ENCODE measurements around the gene PHF8. TPM values are rescaled to one million over a fixed set of nuclear protein-coding genes. Genes with fewer than 3 reads are reported as not detected.

The PHF8 gene
- polyA plus RNA-seq, 3 donors, result 10.5 to 20.3 (median 11.9) TPM

GRCh38 chrX:54085666-54086065 lies 41.4 kb upstream of the PHF8 start:
- Histone ChIP-seq H4K20me1 (ENCODE audit: insufficient read depth, low read length) (no peaks in the 10 kb centered on the region), H3K9ac (ENCODE audit: insufficient read depth, low read length, poor library complexity, severe bottlenecking) (no peak overlapping the region), H3K4me3 (replicated peaks in 1 of 3; ENCODE audit: low read depth in 2 of 3, low read length in 3 of 3) (no peak overlapping the region), H3K4me2 (replicated peaks; ENCODE audit: extremely low read depth, low read length, poor library complexity, severe bottlenecking) (no peak overlapping the region), H3K79me2 (ENCODE audit: insufficient read depth, low read length) (no peaks in the 10 kb centered on the region), H3K27me3 (ENCODE audit: control insufficient read depth in 2 of 2, insufficient read depth in 2 of 2, low read length in 2 of 2) (no peaks in the 10 kb centered on the region), H3K9me3 (replicated peaks in 1 of 2; ENCODE audit: control insufficient read depth in 1 of 2, insufficient read depth in 1 of 2, low read length in 2 of 2) (no peaks in the 10 kb centered on the region), H3K4me1 (ENCODE audit: control insufficient read depth in 1 of 2, insufficient read depth in 2 of 2, low read length in 2 of 2) (no peaks in the 10 kb centered on the region), H2AFZ (ENCODE audit: insufficient read depth, low read depth, low read length, poor library complexity, severe bottlenecking) (no peak overlapping the region), H3K27ac (ENCODE audit: low read depth in 1 of 2, low read length in 2 of 2) (no peak overlapping the region), H3K36me3 (replicated peaks in 1 of 2; ENCODE audit: control insufficient read depth in 1 of 2, insufficient read depth in 2 of 2, low read length in 2 of 2) (no peaks in the 10 kb centered on the region)
- Mint-ChIP-seq H3K4me1 (no peaks in the 10 kb centered on the region), H3K27ac (no peak overlapping the region), H3K36me3 (peaks cover 10 to 11% of the 10 kb centered on the region in 2 donors), H3K4me3 (no peak overlapping the region), H3K9me3 (no peaks in the 10 kb centered on the region), H3K27me3 (ENCODE audit: low read depth in 3 of 3) (peaks cover 0 to 3% (median 0%) of the 10 kb centered on the region in 3 donors)
- WGBS (ENCODE audit: insufficient coverage), result no CpG with 5 or more reads among the region's 6 CpGs
- no peak for DNase-seq
- no peak for TF ChIP-seq CTCF (IDR thresholded peaks at IDR 0.05)
- intact Hi-C loops (cut with micrococcal nuclease), result no loop called here

GRCh38 chrX:54076903-54077302 lies 32.6 kb upstream of the PHF8 start:
- Mint-ChIP-seq H3K27ac (no peak overlapping the region), H3K27me3 (ENCODE audit: low read depth in 3 of 3) (peaks cover 0 to 3% (median 0%) of the 10 kb centered on the region in 3 donors), H3K4me3 (no peak overlapping the region), H3K9me3 (peaks cover 0 to 3% (median 0%) of the 10 kb centered on the region in 7 donors), H3K36me3 (peaks cover 4 to 5% of the 10 kb centered on the region in 2 donors), H3K4me1 (no peaks in the 10 kb centered on the region)
- Histone ChIP-seq H4K20me1 (ENCODE audit: insufficient read depth, low read length) (no peaks in the 10 kb centered on the region), H3K4me3 (replicated peaks in 1 of 3; ENCODE audit: low read depth in 2 of 3, low read length in 3 of 3) (no peak overlapping the region), H3K79me2 (ENCODE audit: insufficient read depth, low read length) (no peaks in the 10 kb centered on the region), H3K36me3 (replicated peaks in 1 of 2; ENCODE audit: control insufficient read depth in 1 of 2, insufficient read depth in 2 of 2, low read length in 2 of 2) (no peaks in the 10 kb centered on the region), H3K9ac (ENCODE audit: insufficient read depth, low read length, poor library complexity, severe bottlenecking) (no peak overlapping the region), H2AFZ (ENCODE audit: insufficient read depth, low read depth, low read length, poor library complexity, severe bottlenecking) (no peak overlapping the region), H3K27ac (ENCODE audit: low read depth in 1 of 2, low read length in 2 of 2) (no peak overlapping the region), H3K4me1 (ENCODE audit: control insufficient read depth in 1 of 2, insufficient read depth in 2 of 2, low read length in 2 of 2) (no peaks in the 10 kb centered on the region), H3K9me3 (replicated peaks in 1 of 2; ENCODE audit: control insufficient read depth in 1 of 2, insufficient read depth in 1 of 2, low read length in 2 of 2) (no peaks in the 10 kb centered on the region), H3K27me3 (ENCODE audit: control insufficient read depth in 2 of 2, insufficient read depth in 2 of 2, low read length in 2 of 2) (no peaks in the 10 kb centered on the region), H3K4me2 (replicated peaks; ENCODE audit: extremely low read depth, low read length, poor library complexity, severe bottlenecking) (no peak overlapping the region)
- WGBS (ENCODE audit: insufficient coverage), result no CpG with 5 or more reads among the region's 2 CpGs
- no peak for TF ChIP-seq CTCF (IDR thresholded peaks at IDR 0.05)
- no peak for DNase-seq
- intact Hi-C loops (cut with micrococcal nuclease), result no loop called here

Measured in CD14-positive monocyte (primary cell).